Measurements from ENCODE around the gene KLHL18.
"Not testable (repeated sequence)": the region's sequence is repeated elsewhere in the genome, so short reads cannot be mapped to it uniquely, and the experiment has no call there.

Gene KLHL18

GRCh38 chr3:47280519-47280918 lies 2.2 kb upstream of the KLHL18 start:
- no peak overlapping the region for H3K27ac Mint-ChIP-seq
- DNase-seq, result no peak
- H3K27me3 Mint-ChIP-seq (ENCODE audit: low read depth, poor library complexity), result peaks cover 9% of the 10 kb centered on the region
- H3K4me3 Mint-ChIP-seq, result no peak overlapping the region
- no peaks in the 10 kb centered on the region for H3K36me3 Mint-ChIP-seq (ENCODE audit: low read depth)
- H3K4me1 Mint-ChIP-seq, result peaks cover 24% of the 10 kb centered on the region
- H3K9me3 Mint-ChIP-seq, result no peaks in the 10 kb centered on the region
- TF ChIP-seq, protein P1, sequence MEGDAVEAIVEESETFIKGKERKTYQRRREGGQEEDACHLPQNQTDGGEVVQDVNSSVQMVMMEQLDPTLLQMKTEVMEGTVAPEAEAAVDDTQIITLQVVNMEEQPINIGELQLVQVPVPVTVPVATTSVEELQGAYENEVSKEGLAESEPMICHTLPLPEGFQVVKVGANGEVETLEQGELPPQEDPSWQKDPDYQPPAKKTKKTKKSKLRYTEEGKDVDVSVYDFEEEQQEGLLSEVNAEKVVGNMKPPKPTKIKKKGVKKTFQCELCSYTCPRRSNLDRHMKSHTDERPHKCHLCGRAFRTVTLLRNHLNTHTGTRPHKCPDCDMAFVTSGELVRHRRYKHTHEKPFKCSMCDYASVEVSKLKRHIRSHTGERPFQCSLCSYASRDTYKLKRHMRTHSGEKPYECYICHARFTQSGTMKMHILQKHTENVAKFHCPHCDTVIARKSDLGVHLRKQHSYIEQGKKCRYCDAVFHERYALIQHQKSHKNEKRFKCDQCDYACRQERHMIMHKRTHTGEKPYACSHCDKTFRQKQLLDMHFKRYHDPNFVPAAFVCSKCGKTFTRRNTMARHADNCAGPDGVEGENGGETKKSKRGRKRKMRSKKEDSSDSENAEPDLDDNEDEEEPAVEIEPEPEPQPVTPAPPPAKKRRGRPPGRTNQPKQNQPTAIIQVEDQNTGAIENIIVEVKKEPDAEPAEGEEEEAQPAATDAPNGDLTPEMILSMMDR (IDR thresholded peaks at IDR 0.05), result no peak

- no peak for DNase-seq
- Mint-ChIP-seq H3K27me3 (ENCODE audit: low read depth, poor library complexity) (peaks cover 9% of the 10 kb centered on the region), H3K4me3 (peak overlapping the region; percentile 98)
These were observed 421 bp downstream of the KLHL18 start for GRCh38 chr3:47283193-47283537.

DNA sequence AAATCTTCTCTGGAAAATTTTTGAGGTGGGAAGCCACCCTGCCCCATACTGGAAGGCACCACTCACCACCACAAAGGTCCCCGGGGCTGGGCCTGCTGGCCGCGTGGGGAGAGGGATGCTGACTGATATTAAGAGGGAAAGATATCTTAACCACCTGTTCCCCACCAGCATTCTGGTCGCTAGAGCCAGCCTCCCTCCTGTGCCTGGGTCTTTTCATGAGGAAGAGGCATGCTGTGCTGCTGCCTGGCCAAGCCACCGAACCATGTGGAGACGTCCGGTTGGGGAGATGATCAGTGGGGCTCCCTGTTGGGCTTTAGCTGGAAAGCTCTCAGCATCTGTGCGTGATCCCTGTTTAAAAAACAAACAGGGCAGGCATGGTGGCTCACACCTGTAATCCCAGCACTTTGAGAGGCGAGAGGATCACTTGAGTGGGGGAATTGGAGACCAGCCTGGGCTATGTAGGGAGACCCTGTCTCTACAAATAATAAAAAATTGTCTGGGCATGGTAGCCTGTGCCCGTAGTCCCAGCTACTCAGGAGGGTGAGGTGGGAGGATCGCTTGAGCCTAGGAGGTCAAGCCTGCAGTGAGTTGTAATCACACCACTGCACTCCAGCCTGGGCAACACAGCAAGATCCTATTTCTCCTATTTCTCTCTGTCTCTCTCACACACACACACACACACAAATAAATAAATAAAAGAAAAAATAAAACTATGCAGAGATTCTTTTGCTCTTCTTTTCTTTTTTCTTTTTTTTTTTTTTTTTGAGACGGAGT lies 1.0 kb downstream of the KLHL18 start:
- peak; percentile 18 for DNase-seq
- Mint-ChIP-seq H3K4me1 (peaks cover 29% of the 10 kb centered on the region), H3K9me3 (no peaks in the 10 kb centered on the region), H3K27me3 (ENCODE audit: low read depth, poor library complexity) (peaks cover 9% of the 10 kb centered on the region), H3K36me3 (ENCODE audit: low read depth) (peaks cover 12% of the 10 kb centered on the region), H3K27ac (peak overlapping the region; percentile 100), H3K4me3 (peak overlapping the region; percentile 98)
- TF ChIP-seq, protein P1 (IDR thresholded peaks at IDR 0.05), result no peak

More at GRCh38 chr3:47283193-47283537, 421 bp downstream of the KLHL18 start:
- Mint-ChIP-seq H3K27ac (peak overlapping the region; percentile 100), H3K9me3 (no peaks in the 10 kb centered on the region), H3K4me1 (peaks cover 29% of the 10 kb centered on the region), H3K36me3 (ENCODE audit: low read depth) (peaks cover 6% of the 10 kb centered on the region)
- TF ChIP-seq, protein P1 (IDR thresholded peaks at IDR 0.05), result no peak

- H3K27ac Mint-ChIP-seq, result peak overlapping the region; percentile 46
- H3K27me3 Mint-ChIP-seq (ENCODE audit: low read depth, poor library complexity), result no peaks in the 10 kb centered on the region
- DNase-seq, result no peak
- no peaks in the 10 kb centered on the region for H3K9me3 Mint-ChIP-seq
- TF ChIP-seq, protein P1 (IDR thresholded peaks at IDR 0.05), result no peak
- peaks cover 11% of the 10 kb centered on the region for H3K4me1 Mint-ChIP-seq
- H3K36me3 Mint-ChIP-seq (ENCODE audit: low read depth), result peaks cover 19% of the 10 kb centered on the region
- no peak overlapping the region for H3K4me3 Mint-ChIP-seq
These were observed 6.5 kb downstream of the KLHL18 start for GRCh38 chr3:47288966-47289910.

- Mint-ChIP-seq H3K4me3 (no peak overlapping the region), H3K9me3 (no peaks in the 10 kb centered on the region), H3K27ac (no peak overlapping the region), H3K36me3 (ENCODE audit: low read depth) (peaks cover 19% of the 10 kb centered on the region), H3K27me3 (ENCODE audit: low read depth, poor library complexity) (no peaks in the 10 kb centered on the region), H3K4me1 (peaks cover under 1% of the 10 kb centered on the region)
- no peak for DNase-seq
- TF ChIP-seq, protein P1 (IDR thresholded peaks at IDR 0.05), result no peak
These were observed 8.5 kb downstream of the KLHL18 start for GRCh38 chr3:47291158-47291753.

DNA sequence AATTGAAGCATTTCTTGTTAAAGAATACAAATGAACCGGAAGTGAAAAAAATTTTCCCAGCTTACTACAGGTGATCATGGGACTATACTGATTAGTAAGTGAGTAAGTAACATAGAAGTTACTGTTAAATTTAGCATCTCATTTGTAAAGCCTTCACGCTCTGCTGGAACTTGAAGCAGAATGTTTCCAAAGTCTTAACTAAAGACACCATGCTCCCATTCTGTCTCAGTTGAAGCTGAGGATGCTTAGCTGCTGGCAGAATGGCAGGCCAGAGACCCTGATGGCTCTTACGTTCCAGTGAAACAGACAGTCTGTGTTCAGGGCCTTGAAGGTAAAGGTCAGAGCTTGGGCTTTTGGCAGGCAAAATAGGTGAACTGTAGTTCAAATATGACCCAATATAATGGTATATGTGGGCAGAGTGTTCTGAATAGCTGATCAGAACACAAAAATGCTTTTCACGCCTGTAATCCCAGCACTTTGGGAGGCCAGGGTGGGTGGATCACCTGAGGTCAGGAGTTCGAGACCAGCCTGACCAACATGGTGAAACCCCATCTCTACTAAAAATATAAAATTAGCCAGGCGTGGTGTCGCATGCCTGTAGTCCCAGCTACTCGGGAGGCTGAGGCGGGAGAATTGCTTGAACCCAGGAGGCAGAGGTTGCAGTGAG lies 9.1 kb downstream of the KLHL18 start:
- H3K4me1 Mint-ChIP-seq; DNase-seq; H3K27me3 Mint-ChIP-seq (ENCODE audit: low read depth, poor library complexity); H3K9me3 Mint-ChIP-seq; H3K27ac Mint-ChIP-seq; H3K4me3 Mint-ChIP-seq: not testable (repeated sequence)
- H3K36me3 Mint-ChIP-seq (ENCODE audit: low read depth), result peaks cover 19% of the 10 kb centered on the region
